Mucosa of descending colon (tissue), 3 donors: ENCODE results near the gene ACOX1. TPM values are rescaled to one million over a fixed set of nuclear protein-coding genes. Genes with fewer than 3 reads are reported as not detected.

Experiments used
- ATAC-seq: fragments of 200-7000 bp; cut with Tn5 transposase; one replicate; pipeline ENCODE4 v1.9.1; 2020; ENCODE audit warnings: mild to moderate bottlenecking, moderate library complexity
- DNase-seq, 3 donors: peaks; one replicate each; pipeline ENCODE4 v3.0.0-alpha.2; 2020
- H3K36me3 ChIP-seq: fragments of 200-600 bp; one replicate; pipeline ENCODE4 v1.8.0; 2021; ENCODE audit warnings: low read depth, mild to moderate bottlenecking
- H3K4me1 ChIP-seq: fragments of 200-600 bp; one replicate; pipeline ENCODE4 v1.8.0; 2021; ENCODE audit warnings: low read depth, mild to moderate bottlenecking
- H3K4me3 ChIP-seq: fragments of 200-600 bp; one replicate; pipeline ENCODE4 v1.8.0; 2021; ENCODE audit warnings: mild to moderate bottlenecking
- H3K9me3 ChIP-seq: fragments of 200-600 bp; one replicate; pipeline ENCODE4 v1.8.0; 2021; ENCODE audit warnings: mild to moderate bottlenecking
- intact Hi-C, 2 donors: fragments of 100-400 bp; cut with DNase I in 1 of 2; cut with micrococcal nuclease in 1 of 2; formaldehyde crosslinking; loops; one replicate each; pipeline versions ENCODE4 v1.11.0 to v1.11.1; 2022; cut with DNase I, micrococcal nuclease
- total RNA-seq, 3 donors: library from RNA; stranded (reverse); fragmentation: NEBNext Ultra II Directional in 2 of 3; extraction: Animal tissue kit (Norgen Biotek cat#: 25700) in 2 of 3; gene quantifications; one replicate each; pipeline versions ENCODE4 v1.2.1 to v1.2.4, GENCODE V29; 2021 to 2023
- TF ChIP-seq, protein P1 (sequence below): fragments of 200-600 bp; IDR thresholded peaks from one replicate; pipeline ENCODE4 v1.8.0; 2022; ENCODE audit warnings: antibody characterized with exemption, mild to moderate bottlenecking
- donor health status: DM: no; HTN: no; CAD: no; lungs with moderate emphysema.
- donor health status: DM: no; HTN: no; CAD: no.
- donor health status: DM: no; HTN: yes; CAD: no.

The ACOX1 gene
- total RNA-seq, 3 donors from 2014 or later: 128 to 272 (median 154) TPM

DNA sequence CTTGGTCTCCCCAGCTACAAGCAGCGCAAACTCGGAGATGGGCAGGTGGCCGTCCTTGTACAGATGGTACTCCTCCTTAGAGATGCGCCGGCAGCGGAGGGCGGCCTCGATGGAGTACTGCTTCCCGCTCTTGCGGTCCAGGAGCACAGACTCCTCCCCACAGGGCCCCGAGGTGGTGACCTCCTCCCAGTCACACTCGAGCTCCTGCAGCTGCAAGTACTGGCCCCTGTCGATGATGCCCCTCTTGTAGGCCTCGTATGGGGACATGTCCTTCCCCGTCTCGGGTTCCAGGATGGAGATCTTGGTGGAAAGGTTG is 28.8 kb upstream of the ACOX1 start:
- TF ChIP-seq, protein P1, sequence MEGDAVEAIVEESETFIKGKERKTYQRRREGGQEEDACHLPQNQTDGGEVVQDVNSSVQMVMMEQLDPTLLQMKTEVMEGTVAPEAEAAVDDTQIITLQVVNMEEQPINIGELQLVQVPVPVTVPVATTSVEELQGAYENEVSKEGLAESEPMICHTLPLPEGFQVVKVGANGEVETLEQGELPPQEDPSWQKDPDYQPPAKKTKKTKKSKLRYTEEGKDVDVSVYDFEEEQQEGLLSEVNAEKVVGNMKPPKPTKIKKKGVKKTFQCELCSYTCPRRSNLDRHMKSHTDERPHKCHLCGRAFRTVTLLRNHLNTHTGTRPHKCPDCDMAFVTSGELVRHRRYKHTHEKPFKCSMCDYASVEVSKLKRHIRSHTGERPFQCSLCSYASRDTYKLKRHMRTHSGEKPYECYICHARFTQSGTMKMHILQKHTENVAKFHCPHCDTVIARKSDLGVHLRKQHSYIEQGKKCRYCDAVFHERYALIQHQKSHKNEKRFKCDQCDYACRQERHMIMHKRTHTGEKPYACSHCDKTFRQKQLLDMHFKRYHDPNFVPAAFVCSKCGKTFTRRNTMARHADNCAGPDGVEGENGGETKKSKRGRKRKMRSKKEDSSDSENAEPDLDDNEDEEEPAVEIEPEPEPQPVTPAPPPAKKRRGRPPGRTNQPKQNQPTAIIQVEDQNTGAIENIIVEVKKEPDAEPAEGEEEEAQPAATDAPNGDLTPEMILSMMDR: no peak
- H3K4me3 ChIP-seq: no peak overlapping the region
- DNase-seq (no peak), ATAC-seq (no peak)
- no peaks in the 10 kb centered on the region for H3K9me3 ChIP-seq
- intact Hi-C loops: loop anchor here (10.0 kb wide), 1 partner anchor 103 kb away; the partner anchor contains the start of gene MRPL38 (in 2 of the 2)
- no peaks in the 10 kb centered on the region for H3K36me3 ChIP-seq
- peaks cover 6% of the 10 kb centered on the region for H3K4me1 ChIP-seq

DNA sequence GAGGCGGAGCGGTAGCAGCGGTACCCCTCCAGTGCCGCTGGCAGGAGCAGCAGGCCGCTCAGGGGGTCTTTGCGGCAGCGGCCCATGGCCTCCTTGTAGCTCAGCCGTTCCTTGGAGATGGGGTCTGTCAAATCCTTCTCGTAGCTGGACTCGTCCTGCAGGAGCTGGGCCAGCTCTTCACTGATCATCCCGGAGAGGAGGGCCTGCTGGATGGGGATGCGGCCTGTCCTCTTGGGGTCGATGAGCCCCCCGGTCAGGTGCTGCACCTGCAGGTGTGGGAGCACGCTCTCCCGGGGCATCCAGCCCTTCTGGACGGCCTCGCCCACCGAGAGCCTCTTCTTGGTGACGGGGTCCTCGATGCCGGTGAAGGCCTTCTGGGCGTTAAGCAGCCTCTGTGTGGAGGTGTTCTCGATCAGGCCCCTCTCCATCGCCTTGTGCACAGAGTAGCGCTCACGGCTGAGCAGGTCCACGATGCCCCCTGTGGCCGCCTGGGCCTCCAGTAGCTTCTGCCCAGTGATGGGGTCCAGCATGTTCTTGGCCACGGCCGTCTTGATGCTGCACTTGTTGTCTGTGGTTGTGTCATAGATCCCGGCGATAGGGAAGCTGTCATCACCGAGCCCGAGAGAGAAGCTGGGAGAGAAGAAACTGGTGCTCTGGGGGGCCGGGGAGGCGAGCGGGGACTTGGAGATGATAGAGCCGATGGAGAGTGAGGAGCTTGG is 28.3 kb upstream of the ACOX1 start:
- TF ChIP-seq, protein P1: no peak
- Histone ChIP-seq H3K36me3 (no peaks in the 10 kb centered on the region), H3K4me3 (no peak overlapping the region), H3K9me3 (no peaks in the 10 kb centered on the region), H3K4me1 (peaks cover 6% of the 10 kb centered on the region)
- no peak for DNase-seq
- intact Hi-C loops: loop anchor here (10.0 kb wide), 1 partner anchor 102 kb away; the partner anchor contains the start of gene MRPL38 (in 2 of the 2)
- no peak for ATAC-seq

DNA sequence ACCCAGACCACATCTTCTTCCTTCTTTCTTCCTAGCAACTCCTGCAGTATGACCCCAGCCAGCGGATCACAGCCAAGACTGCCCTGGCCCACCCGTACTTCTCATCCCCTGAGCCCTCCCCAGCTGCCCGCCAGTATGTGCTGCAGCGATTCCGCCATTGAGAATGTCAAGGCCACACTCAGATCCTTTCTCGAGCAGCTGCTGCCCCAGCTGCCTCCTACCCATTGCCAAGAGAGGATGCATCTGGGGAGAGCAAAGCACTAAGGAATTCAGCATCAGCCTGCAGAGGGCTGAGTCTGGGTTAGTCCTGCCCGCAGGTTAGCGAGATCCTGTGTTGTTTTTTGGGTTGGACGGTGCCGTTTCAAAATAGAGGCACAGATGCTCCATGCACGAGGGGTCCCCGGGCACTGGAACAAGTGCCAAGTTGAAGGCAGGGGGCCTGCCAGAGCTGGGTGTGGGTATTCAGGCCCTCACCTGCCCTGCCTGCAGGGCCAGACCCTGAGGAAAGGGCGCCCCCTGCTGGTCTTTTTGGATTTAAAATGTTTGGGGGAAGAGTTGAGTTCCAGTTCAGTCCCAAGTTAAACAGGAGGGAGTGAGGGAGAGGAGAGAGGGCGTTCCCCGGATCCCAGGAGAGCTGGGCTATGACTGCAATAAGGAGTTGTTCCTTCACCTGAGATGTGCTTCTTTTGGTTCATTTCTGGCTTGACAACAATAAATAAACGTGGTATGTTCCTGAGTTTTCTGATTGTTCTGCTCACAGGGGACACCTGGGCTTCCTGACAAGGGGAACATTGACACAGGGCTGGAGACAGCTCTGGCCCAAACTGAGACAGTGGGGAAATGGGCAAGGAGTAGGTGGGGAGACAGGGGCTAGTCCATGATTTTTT is 26.5 kb upstream of the ACOX1 start:
- Histone ChIP-seq H3K36me3 (no peaks in the 10 kb centered on the region), H3K4me1 (peaks cover 18% of the 10 kb centered on the region), H3K4me3 (no peak overlapping the region), H3K9me3 (no peaks in the 10 kb centered on the region)
- intact Hi-C loops: loop anchor here (10.0 kb wide), 1 partner anchor 101 kb away; the partner anchor contains the start of gene MRPL38 (in 2 of the 2)
- DNase-seq: peak; percentile 66 to 94 (median 82)
- TF ChIP-seq, protein P1: peak; percentile 40
- ATAC-seq: peak; percentile 75

DNA sequence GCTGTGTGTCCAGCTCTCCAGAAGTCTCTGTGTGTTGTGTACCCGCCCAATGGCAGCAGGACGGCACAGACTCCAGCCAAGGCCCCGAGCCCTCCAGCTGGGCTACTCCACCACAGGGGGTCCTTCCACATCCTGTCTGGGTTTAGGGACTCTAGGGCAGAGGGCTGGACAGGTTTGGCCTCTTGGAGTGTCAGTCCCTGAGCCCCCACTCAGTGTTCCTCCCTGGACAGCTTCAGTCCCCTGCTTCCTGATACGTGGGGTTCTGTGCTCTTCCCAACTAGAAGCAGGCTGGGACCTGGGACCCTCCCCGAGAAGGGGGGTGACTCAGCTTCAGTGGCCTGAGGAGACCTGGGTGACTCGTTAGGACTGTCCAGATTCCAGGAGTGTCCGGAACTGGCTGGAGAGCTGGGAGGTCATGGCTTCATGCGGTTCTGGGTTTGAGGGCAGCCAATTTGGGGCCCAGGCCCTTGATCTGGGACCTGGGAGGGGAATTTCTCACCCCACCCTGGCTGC is 25.8 kb upstream of the ACOX1 start:
- no peaks in the 10 kb centered on the region for H3K36me3 ChIP-seq
- ATAC-seq (no peak), DNase-seq (no peak)
- TF ChIP-seq, protein P1: no peak
- no peaks in the 10 kb centered on the region for H3K9me3 ChIP-seq
- intact Hi-C loops: loop anchor here (10.0 kb wide), 1 partner anchor 100 kb away; the partner anchor contains the start of gene MRPL38 (in 2 of the 2)
- peaks cover 25% of the 10 kb centered on the region for H3K4me1 ChIP-seq
- H3K4me3 ChIP-seq: no peak overlapping the region

DNA sequence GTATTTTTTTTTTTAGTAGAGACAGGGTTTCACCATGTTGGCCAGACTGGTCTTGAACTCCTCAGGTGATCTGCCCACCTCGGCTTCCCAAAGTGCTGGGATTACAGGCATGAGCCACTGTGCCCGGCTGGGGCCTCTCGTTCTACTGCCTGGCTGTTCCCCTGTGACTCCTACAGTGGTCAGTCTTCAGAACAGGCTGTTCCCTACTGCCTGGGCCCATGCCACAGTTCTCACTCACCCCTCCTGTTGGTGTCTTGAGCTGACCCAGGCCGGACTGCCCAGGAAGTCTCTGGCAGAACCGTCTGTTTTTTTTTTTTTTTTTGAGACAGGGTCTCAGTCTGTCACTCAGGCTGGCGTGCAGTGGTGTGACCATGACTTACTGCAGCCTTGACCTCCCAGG is 24.9 kb upstream of the ACOX1 start:
- H3K4me3 ChIP-seq: no peak overlapping the region
- no peak for ATAC-seq
- H3K4me1 ChIP-seq: peaks cover 30% of the 10 kb centered on the region
- no peaks in the 10 kb centered on the region for H3K36me3 ChIP-seq
- intact Hi-C loops: loop anchor here (10.0 kb wide), 1 partner anchor 99 kb away; the partner anchor contains the start of gene MRPL38 (in 2 of the 2)
- no peak for DNase-seq
- no peaks in the 10 kb centered on the region for H3K9me3 ChIP-seq
- TF ChIP-seq, protein P1: no peak
